GM12878 (cell line): ENCODE measurements around the gene URB1. TPM values are rescaled to one million over a fixed set of nuclear protein-coding genes. Genes with fewer than 3 reads are reported as not detected.
"Not testable (repeated sequence)": the region's sequence is repeated elsewhere in the genome, so short reads cannot be mapped to it uniquely, and the experiment has no call there.

ENCODE experiments used
- ATAC-seq: fragments of 200-7000 bp; cut with Tn5 transposase; 3 replicates; pipeline ENCODE4 v1.9.1; 2020; ENCODE audit warnings: mild to moderate bottlenecking, moderate library complexity
- BruUV-seq: library from RNA; stranded (reverse); fragments of 400-500 nt; replicated peaks from 2 replicates; lab custom pipeline; 2021; lab: Mats Ljungman, UMichigan
- CTCF ChIA-PET: fragments of 300-600 bp; sonication (Branson Sonifier 250); formaldehyde crosslinking; extraction: SDS; loops from one replicate; lab custom pipeline; 2021; ENCODE audit warnings: inconsistent platforms; lab: Yijun Ruan, JAX
- POLR2A ChIA-PET: fragments of 350-600 bp; formaldehyde crosslinking; extraction: SDS; loops from one replicate; lab custom pipeline; 2021; ENCODE audit warnings: inconsistent platforms; lab: Charles Lee
- RAD21 ChIA-PET: fragments of 300-600 bp; sonication (Branson Sonifier 250); formaldehyde crosslinking; loops from one replicate; lab custom pipeline; 2023; ENCODE audit warnings: antibody characterized with exemption; ENCODE audit not compliant: unreplicated experiment; lab: Charles Lee
- SMC1A ChIA-PET: fragments of 300-600 bp; sonication (Branson Sonifier 250); formaldehyde crosslinking; loops from one replicate; lab custom pipeline; 2023; ENCODE audit not compliant: unreplicated experiment, uncharacterized antibody; lab: Charles Lee
- DNase-seq: peaks from one replicate; pipeline ENCODE4 v3.0.0-alpha.2; 2011; ENCODE audit warnings: low read depth, low spot score
- FAIRE-seq: peaks from 3 replicates; lab custom pipeline; 2011; peaks lifted over from hg19 to GRCh38; lab: Jason Lieb, UNC
- H2AFZ ChIP-seq: 2 replicates; pipeline ENCODE4 v1.6.0; 2011; ENCODE audit warnings: low read depth, low read length, control low read depth; ENCODE audit not compliant: control insufficient read depth
- H3K27ac ChIP-seq: 2 replicates; pipeline ENCODE4 v1.5.1; 2011; ENCODE audit warnings: control low read depth; ENCODE audit not compliant: control insufficient read depth, insufficient read depth
- H3K27me3 ChIP-seq, 2 experiments: replicated peaks in 1 of 2; 2 replicates each; pipeline versions ENCODE4 v1.6.0 to v1.6.1; 2011; ENCODE audit warnings: low read length in 1 of 2; ENCODE audit not compliant: control insufficient read depth in 2 of 2, insufficient read depth in 2 of 2
- H3K36me3 ChIP-seq, 2 experiments: 2 replicates each; pipeline ENCODE4 v1.5.1; 2011; ENCODE audit warnings: low read length in 1 of 2; ENCODE audit not compliant: control insufficient read depth in 2 of 2, insufficient read depth in 2 of 2
- H3K4me1 ChIP-seq: 2 replicates; pipeline ENCODE4 v1.6.1; 2011; ENCODE audit warnings: mild to moderate bottlenecking, low read length, moderate library complexity, mixed read lengths; ENCODE audit not compliant: control insufficient read depth, insufficient read depth
- H3K4me2 ChIP-seq: 2 replicates; pipeline ENCODE4 v1.6.0; 2011; ENCODE audit warnings: control low read depth; ENCODE audit not compliant: control insufficient read depth, insufficient read depth
- H3K4me3 ChIP-seq: fragments of 200-600 bp; sonication (generic); 2 replicates; pipeline ENCODE4 v1.5.1; 2016
- H3K79me2 ChIP-seq: 2 replicates; pipeline ENCODE4 v1.6.0; 2011; ENCODE audit warnings: low read length; ENCODE audit not compliant: control insufficient read depth, insufficient read depth
- H3K9ac ChIP-seq: 2 replicates; pipeline ENCODE4 v1.8.0; 2011; ENCODE audit warnings: low read length, control low read depth, mixed read lengths; ENCODE audit not compliant: control insufficient read depth, insufficient read depth
- H3K9me3 ChIP-seq: replicated peaks from 3 replicates; pipeline ENCODE4 v1.5.1; 2011; ENCODE audit warnings: mild to moderate bottlenecking, low read length; ENCODE audit not compliant: control insufficient read depth, insufficient read depth
- H4K20me1 ChIP-seq: 2 replicates; pipeline ENCODE4 v1.6.0; 2011; ENCODE audit not compliant: control insufficient read depth, insufficient read depth
- ASH2L ChIP-seq: fragments of 300-600, 200-600 bp; sonication (generic); IDR thresholded peaks from 2 replicates; pipeline ENCODE4 v1.6.1; 2017; ENCODE audit warnings: low read depth, mild to moderate bottlenecking, borderline replicate concordance
- BCL3 ChIP-seq: IDR thresholded peaks from 2 replicates; pipeline ENCODE4 v1.6.1; 2011; ENCODE audit warnings: borderline replicate concordance, low read depth, mild to moderate bottlenecking, moderate library complexity, low read length; ENCODE audit not compliant: insufficient read depth, poor library complexity, severe bottlenecking
- NFYA ChIP-seq: IDR thresholded peaks from 2 replicates; pipeline ENCODE4 v1.6.1; 2011; ENCODE audit warnings: low read depth, mild to moderate bottlenecking, low read length, improper control_type of control experiment, borderline replicate concordance
- PAX5 ChIP-seq: IDR thresholded peaks from 2 replicates; pipeline ENCODE4 v1.6.1; 2011; ENCODE audit warnings: low read depth, low read length, borderline replicate concordance
- POLR2AphosphoS2 ChIP-seq: IDR thresholded peaks from 2 replicates; pipeline ENCODE4 v1.6.1; 2011; ENCODE audit warnings: low read depth, mild to moderate bottlenecking, low read length, improper control_type of control experiment, moderate library complexity
- ZBED1 ChIP-seq: IDR thresholded peaks from 2 replicates; pipeline ENCODE4 v1.6.1; 2016; ENCODE audit warnings: borderline replicate concordance
- WGBS: methylation state at CpG from one replicate; pipeline ENCODE4 v1.1.6; 2016; ENCODE audit warnings: low lambda C conversion rate; ENCODE audit not compliant: insufficient replicate concordance, insufficient coverage; ENCODE audit errors: missing lambda C conversion rate; 5-methylcytosine and 5-hydroxymethylcytosine counted together
- in situ Hi-C: fragments of 300-500 bp; cut with MboI; formaldehyde crosslinking; loops from 9 replicates; pipeline ENCODE4 v1.14.3; 2018; ENCODE audit warnings: mixed read lengths
- intact Hi-C: fragments of 100-400 bp; cut with micrococcal nuclease; formaldehyde crosslinking; loops from one replicate; pipeline ENCODE4 v1.14.2; 2022; ENCODE audit not compliant: unreplicated experiment
- polyA plus RNA-seq, 11 experiments: library from polyadenylated mRNA; depleted of rRNA in 4 of 11; unstranded in 6 of 11; stranded (reverse) in 5 of 11; fragments of >200 nt; fragmentation: Nextera tagmentation in 4 of 11; fragmentation: Illumina TruSeq in 1 of 11; extraction: Ambion mirVana in 4 of 11; extraction: Trizol in 1 of 11; gene quantifications; 1 replicate in 1 of 11; 2 replicates in 10 of 11; pipeline versions ENCODE4 v1.2.1 to v1.2.3, GENCODE V29; 2011 to 2016; ENCODE audit warnings: inconsistent platforms in 2 of 11, missing spikeins in 2 of 11, low read depth in 1 of 11
- total RNA-seq, 4 experiments: library from RNA; depleted of rRNA in 3 of 4; stranded (reverse); fragments of >200 nt in 3 of 4; fragmentation: Illumina TruSeq in 1 of 4; extraction: Trizol in 1 of 4; gene quantifications; 2 replicates each; pipeline versions ENCODE4 v1.2.1 to v1.2.3, GENCODE V29; 2013 to 2021
- TF ChIP-seq, protein P1 (sequence below): fragments of 450-650 bp; formaldehyde crosslinking; IDR thresholded peaks from 2 replicates; pipeline ENCODE4 v1.4.0; 2022; ENCODE audit warnings: mild to moderate bottlenecking, moderate library complexity

The URB1 gene
- total and polyA plus RNA-seq, 10 of the 15 experiments (the other 5 are each of a cell fraction or from before 2014, with no cell fraction given): 0.56 to 23.2 (median 8.9) TPM

- TF ChIP-seq NFYA (no peak), BCL3 (no peak), ASH2L (no peak), ZBED1 (no peak), POLR2AphosphoS2 (no peak), PAX5 (no peak)
- TF ChIP-seq, protein P1, sequence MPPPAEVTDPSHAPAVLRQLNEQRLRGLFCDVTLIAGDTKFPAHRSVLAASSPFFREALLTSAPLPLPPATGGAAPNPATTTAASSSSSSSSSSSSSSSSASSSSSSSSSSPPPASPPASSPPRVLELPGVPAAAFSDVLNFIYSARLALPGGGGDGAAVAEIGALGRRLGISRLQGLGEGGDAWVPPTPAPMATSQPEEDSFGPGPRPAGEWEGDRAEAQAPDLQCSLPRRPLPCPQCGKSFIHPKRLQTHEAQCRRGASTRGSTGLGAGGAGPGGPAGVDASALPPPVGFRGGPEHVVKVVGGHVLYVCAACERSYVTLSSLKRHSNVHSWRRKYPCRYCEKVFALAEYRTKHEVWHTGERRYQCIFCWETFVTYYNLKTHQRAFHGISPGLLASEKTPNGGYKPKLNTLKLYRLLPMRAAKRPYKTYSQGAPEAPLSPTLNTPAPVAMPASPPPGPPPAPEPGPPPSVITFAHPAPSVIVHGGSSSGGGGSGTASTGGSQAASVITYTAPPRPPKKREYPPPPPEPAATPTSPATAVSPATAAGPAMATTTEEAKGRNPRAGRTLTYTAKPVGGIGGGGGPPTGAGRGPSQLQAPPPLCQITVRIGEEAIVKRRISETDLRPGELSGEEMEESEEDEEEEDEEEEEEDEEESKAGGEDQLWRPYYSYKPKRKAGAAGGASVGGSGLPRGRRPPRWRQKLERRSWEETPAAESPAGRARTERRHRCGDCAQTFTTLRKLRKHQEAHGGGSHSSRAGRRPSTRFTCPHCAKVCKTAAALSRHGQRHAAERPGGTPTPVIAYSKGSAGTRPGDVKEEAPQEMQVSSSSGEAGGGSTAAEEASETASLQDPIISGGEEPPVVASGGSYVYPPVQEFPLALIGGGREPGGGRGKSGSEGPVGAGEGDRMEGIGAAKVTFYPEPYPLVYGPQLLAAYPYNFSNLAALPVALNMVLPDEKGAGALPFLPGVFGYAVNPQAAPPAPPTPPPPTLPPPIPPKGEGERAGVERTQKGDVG (CRISPR knock-in tag): no peak
Measured at GRCh38 chr21:32391755-32392154, 1.1 kb downstream of the URB1 start (continued).

DNA sequence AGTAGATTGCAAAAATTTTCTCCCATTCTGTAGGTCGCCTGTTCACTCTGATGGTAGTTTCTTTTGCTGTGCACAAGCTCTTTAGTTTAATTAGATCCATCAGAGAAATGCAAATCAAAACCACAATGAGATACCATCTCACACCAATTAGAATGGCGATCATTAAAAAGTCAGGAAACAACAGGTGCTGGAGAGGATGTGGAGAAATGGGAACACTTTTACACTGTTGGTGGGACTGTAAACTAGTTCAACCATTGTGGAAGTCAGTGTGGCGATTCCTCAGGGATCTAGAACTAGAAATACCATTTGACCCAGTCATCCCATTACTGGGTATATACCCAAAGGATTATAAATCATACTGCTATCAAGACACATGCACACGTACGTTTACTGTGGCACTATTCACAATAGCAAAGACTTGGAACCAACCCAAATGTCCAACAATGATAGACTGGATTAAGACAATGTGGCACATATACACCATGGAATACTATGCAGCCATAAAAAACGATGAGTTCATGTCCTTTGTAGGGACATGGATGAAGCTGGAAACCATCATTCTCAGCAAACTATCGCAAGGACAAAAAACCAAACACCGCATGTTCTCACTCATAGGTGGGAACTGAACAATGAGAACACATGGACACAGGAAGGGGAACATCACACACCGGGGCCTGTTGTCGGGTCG lies 2.1 kb downstream of the URB1 start:
- DNase-seq, ATAC-seq, RAD21 ChIA-PET, H4K20me1 ChIP-seq, H3K36me3 ChIP-seq, H3K4me1 ChIP-seq, H3K27ac ChIP-seq, H3K4me2 ChIP-seq, POLR2A ChIA-PET, H3K9ac ChIP-seq, H3K9me3 ChIP-seq, intact Hi-C loops, H2AFZ ChIP-seq, BruUV-seq, H3K27me3 ChIP-seq, H3K4me3 ChIP-seq, FAIRE-seq: not testable (repeated sequence)
- H3K79me2 ChIP-seq: peaks cover 49% of the 10 kb centered on the region
- 96% methylated on average over 5 of the region's 11 CpGs for WGBS
- in situ Hi-C loops: loop anchor here (25.0 kb wide), 1 partner anchor 1247 kb away; the partner anchor contains the start of genes CRYZL1 and ITSN1
- ChIA-PET SMC1A (interaction anchor here (1.6 kb wide), 1 partner anchor 190 kb away, joined by 3 read pairs; no protein-coding TSS in a partner anchor), CTCF (interaction anchor here (1.0 kb wide), 1 partner anchor 655 kb away, joined by 3 read pairs; no protein-coding TSS in a partner anchor)
